Stimulated activated naive CD8-positive, alpha-beta T cell treated with anti-CD3 and anti-CD28 coated beads, Interleukin-15, Interleukin-2, amounts not matched to agents 100 ng/mL and 50 ng/mL, for 24 hours (primary cell): ENCODE results near the gene C20orf204.

Experiments
- H3K27ac Mint-ChIP-seq: one replicate; pipeline ENCODE4 v1.8.0; 2021; ENCODE audit warnings: mild to moderate bottlenecking, mixed read lengths
- H3K27me3 Mint-ChIP-seq: one replicate; pipeline ENCODE4 v1.8.0; 2021; ENCODE audit warnings: mixed read lengths
- H3K36me3 Mint-ChIP-seq: one replicate; pipeline ENCODE4 v1.8.0; 2021; ENCODE audit warnings: low read depth, mixed read lengths
- H3K4me1 Mint-ChIP-seq: one replicate; pipeline ENCODE4 v1.8.0; 2021; ENCODE audit warnings: low read depth, mixed read lengths
- H3K4me3 Mint-ChIP-seq: one replicate; pipeline ENCODE4 v1.8.0; 2021; ENCODE audit warnings: mild to moderate bottlenecking, mixed read lengths
- H3K9me3 Mint-ChIP-seq: one replicate; pipeline ENCODE4 v1.8.0; 2021; ENCODE audit warnings: mixed read lengths

The C20orf204 gene

DNA sequence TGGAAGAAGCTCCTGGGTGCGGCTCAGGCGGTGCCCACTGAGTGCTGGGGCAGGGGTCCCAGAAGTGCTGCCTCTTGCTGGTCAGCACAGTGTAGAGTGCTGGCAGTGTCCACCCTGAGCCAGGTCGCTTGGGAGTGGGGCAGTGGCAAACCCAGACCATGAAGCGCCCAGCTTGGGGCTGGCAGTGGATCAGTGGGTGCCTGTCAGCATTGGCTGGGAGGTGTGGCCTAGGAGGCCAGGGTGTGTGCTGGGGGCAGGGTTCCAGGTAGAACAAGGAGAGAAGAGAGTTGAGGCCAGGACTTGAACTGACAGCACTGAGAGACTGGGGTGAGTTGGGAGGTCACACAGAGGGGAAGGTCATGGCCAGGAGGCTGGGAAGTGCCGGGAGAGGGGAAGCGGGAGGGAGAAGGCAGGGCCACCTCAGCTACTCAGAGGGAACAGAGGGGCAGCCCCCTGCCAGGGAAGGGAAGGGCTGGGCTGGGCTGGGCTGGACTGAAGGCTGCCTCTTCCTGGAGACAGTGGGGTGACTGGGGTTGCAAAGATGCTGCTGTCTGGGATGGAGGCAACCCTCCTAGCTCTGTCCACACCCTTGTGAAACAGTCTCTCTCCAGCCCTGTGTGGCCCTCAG, 31.1 kb downstream of the C20orf204 start:
- Mint-ChIP-seq H3K27me3 (no peaks in the 10 kb centered on the region), H3K9me3 (no peaks in the 10 kb centered on the region), H3K4me3 (no peak overlapping the region), H3K36me3 (no peaks in the 10 kb centered on the region), H3K4me1 (peaks cover 47% of the 10 kb centered on the region), H3K27ac (no peak overlapping the region)

- no peak overlapping the region for H3K27ac Mint-ChIP-seq
- no peaks in the 10 kb centered on the region for H3K36me3 Mint-ChIP-seq
- peaks cover 45% of the 10 kb centered on the region for H3K4me1 Mint-ChIP-seq
- H3K4me3 Mint-ChIP-seq, result no peak overlapping the region
- no peaks in the 10 kb centered on the region for H3K27me3 Mint-ChIP-seq
- H3K9me3 Mint-ChIP-seq, result no peaks in the 10 kb centered on the region
These were observed 31.8 kb downstream of the C20orf204 start for GRCh38 chr20:64067733-64068307.

GRCh38 chr20:64068386-64069208, 32.6 kb downstream of the C20orf204 start:
- no peaks in the 10 kb centered on the region for H3K27me3 Mint-ChIP-seq
- no peaks in the 10 kb centered on the region for H3K36me3 Mint-ChIP-seq
- peaks cover 45% of the 10 kb centered on the region for H3K4me1 Mint-ChIP-seq
- no peaks in the 10 kb centered on the region for H3K9me3 Mint-ChIP-seq
- H3K27ac Mint-ChIP-seq, result no peak overlapping the region
- no peak overlapping the region for H3K4me3 Mint-ChIP-seq

DNA sequence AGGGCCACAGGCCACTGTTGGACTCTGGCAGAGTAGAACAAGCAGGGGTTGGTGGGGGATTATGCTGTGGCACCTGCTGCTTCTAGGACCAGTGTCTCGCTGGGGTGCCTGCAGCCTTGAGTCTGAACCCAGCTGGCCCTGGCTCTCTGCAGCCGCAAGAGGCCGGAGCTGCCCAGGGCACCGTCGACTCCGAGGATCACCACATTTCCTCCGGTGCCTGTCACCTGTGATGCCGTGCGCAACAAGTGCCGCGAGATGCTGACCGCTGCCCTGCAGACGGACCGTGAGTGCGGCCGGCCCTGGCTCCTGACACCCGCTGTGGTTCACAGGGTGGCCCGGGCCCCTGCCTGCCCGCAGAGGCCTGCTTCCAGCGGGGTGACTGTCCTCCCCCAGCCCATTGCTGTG, 33.2 kb downstream of the C20orf204 start:
- no peaks in the 10 kb centered on the region for H3K27me3 Mint-ChIP-seq
- peaks cover 38% of the 10 kb centered on the region for H3K4me1 Mint-ChIP-seq
- H3K9me3 Mint-ChIP-seq, result no peaks in the 10 kb centered on the region
- H3K4me3 Mint-ChIP-seq, result no peak overlapping the region
- H3K27ac Mint-ChIP-seq, result no peak overlapping the region
- H3K36me3 Mint-ChIP-seq, result no peaks in the 10 kb centered on the region

DNA sequence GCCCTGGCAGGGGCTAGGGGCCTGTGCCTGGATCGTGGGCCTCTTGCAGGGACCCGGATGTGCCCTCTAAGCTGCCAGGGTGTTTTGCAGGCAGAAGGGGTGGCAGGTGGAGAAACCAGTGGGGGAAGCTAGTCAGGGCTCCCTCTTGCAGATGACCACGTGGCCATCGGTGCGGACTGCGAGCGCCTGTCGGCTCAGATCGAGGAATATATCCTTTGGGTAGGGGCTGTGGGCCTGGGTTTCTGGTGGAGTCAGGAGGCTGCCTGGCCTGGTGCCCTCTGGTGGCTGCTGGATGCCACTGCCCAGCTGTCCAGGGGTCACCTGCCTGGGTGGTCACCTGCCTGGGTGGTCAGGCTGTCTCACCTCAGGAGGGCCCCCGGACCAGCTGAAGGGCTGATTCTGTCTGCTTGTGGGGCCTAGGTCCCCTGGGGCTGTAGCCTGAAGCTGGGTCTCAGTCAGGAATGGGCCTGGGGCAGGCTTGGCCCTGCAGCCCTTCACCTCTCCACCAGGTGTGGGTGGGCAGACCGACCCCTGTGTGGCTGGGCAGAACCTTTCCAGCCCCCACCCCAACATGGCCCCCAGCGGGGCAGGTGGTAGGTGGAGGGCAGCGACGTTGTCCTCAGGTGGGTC, 33.7 kb downstream of the C20orf204 start:
- no peak overlapping the region for H3K4me3 Mint-ChIP-seq
- H3K4me1 Mint-ChIP-seq, result peaks cover 33% of the 10 kb centered on the region
- no peaks in the 10 kb centered on the region for H3K36me3 Mint-ChIP-seq
- no peaks in the 10 kb centered on the region for H3K27me3 Mint-ChIP-seq
- H3K27ac Mint-ChIP-seq, result no peak overlapping the region
- H3K9me3 Mint-ChIP-seq, result no peaks in the 10 kb centered on the region

GRCh38 chr20:64070244-64070993, 34.4 kb downstream of the C20orf204 start:
- Mint-ChIP-seq H3K36me3 (no peaks in the 10 kb centered on the region), H3K4me1 (peaks cover 26% of the 10 kb centered on the region), H3K27me3 (no peaks in the 10 kb centered on the region), H3K9me3 (no peaks in the 10 kb centered on the region), H3K27ac (no peak overlapping the region), H3K4me3 (no peak overlapping the region)

GRCh38 chr20:64071341-64072332, 35.7 kb downstream of the C20orf204 start:
- H3K9me3 Mint-ChIP-seq, result no peaks in the 10 kb centered on the region
- no peaks in the 10 kb centered on the region for H3K27me3 Mint-ChIP-seq
- peaks cover 14% of the 10 kb centered on the region for H3K4me1 Mint-ChIP-seq

DNA sequence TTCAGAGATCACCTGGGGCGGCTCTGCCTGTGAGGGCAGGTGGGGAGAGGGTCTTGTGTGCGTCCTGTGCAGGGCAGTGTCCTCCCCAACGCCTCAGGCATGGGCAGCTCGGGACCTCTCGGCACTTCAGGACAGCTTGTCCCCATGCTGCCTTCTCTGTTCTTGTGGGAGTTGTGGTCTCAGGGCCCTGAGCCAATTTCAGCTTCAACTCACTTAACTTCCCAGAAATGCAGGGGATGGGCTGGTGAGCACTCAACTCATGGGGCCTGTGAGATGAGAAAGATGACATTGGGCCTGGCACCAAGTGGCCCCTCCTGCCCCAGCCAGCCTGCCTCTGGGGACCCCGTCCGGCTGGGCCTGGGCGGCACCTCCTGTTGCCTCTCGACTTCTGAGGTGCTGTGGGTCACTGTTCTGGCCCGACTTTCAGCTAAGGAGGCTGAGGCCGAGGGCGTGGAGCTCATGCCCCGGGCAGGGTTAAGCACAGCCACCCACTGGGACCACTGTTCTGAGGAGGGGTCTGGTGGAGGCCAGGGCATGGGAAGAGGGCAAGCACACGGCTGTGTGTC, 36.6 kb downstream of the C20orf204 start:
- Mint-ChIP-seq H3K27me3 (no peaks in the 10 kb centered on the region), H3K4me3 (no peak overlapping the region), H3K36me3 (no peaks in the 10 kb centered on the region), H3K9me3 (no peaks in the 10 kb centered on the region), H3K27ac (no peak overlapping the region), H3K4me1 (peaks cover 11% of the 10 kb centered on the region)

More at GRCh38 chr20:64071341-64072332, 35.7 kb downstream of the C20orf204 start:
- no peak overlapping the region for H3K4me3 Mint-ChIP-seq
- no peak overlapping the region for H3K27ac Mint-ChIP-seq
- H3K36me3 Mint-ChIP-seq, result no peaks in the 10 kb centered on the region

GRCh38 chr20:64073476-64074183, 37.6 kb downstream of the C20orf204 start:
- Mint-ChIP-seq H3K4me1 (peaks cover 13% of the 10 kb centered on the region), H3K27me3 (no peaks in the 10 kb centered on the region), H3K4me3 (no peak overlapping the region), H3K27ac (no peak overlapping the region), H3K36me3 (no peaks in the 10 kb centered on the region), H3K9me3 (no peaks in the 10 kb centered on the region)

DNA sequence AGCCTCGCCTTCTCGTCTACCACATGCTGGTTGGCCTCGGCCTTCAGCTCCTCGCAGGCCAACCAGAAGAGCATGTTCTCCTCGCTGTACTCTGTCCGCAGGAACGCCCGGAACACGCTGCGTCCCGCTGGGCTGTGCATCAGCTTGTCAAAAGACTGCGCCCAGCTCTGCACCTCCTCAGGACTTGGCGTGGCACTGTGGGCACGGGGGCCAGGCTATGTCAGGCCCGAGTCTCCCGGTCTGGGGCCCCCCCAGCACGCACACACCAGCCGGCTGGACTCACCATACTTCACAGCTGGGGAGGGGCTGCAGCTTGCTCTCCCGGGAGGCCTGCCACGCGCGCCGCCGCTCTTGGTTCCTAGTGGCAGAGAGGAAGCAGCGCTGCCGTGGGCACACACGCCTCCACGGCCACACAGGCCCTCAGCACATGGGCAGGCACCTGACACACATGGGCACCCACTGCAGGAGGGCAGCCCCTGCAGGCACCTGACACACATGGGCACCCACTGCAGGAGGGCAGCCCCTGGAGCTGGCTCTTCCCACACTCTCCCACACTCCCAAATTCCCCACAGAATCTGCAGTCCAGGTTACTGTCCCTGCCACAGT, 38.3 kb downstream of the C20orf204 start:
- no peaks in the 10 kb centered on the region for H3K9me3 Mint-ChIP-seq
- no peaks in the 10 kb centered on the region for H3K36me3 Mint-ChIP-seq
- no peak overlapping the region for H3K27ac Mint-ChIP-seq
- H3K4me3 Mint-ChIP-seq, result no peak overlapping the region
- H3K4me1 Mint-ChIP-seq, result peaks cover 19% of the 10 kb centered on the region
- no peaks in the 10 kb centered on the region for H3K27me3 Mint-ChIP-seq

DNA sequence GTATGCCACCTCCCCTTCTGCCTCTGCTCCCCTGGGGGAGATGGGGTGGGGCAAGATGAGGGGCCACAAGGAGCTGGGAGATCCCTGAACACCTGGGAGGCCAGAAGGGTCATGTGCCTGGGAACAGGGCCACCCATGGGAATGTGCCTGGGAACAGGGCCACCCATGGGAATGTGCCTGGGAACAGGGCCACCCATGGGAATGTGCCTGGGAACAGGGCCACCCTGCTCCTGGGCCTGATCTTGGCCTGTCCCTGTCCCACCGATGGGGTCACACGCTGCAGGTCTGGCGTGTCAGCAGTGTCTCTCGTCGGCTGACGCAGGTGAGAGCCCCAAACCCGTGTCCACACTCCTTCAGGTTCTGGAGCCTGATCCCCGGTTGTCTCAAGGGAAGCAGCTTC, 39.0 kb downstream of the C20orf204 start:
- Mint-ChIP-seq H3K4me3 (no peak overlapping the region), H3K27ac (no peak overlapping the region), H3K9me3 (no peaks in the 10 kb centered on the region), H3K36me3 (no peaks in the 10 kb centered on the region), H3K4me1 (peaks cover 19% of the 10 kb centered on the region), H3K27me3 (no peaks in the 10 kb centered on the region)

- Mint-ChIP-seq H3K36me3 (no peaks in the 10 kb centered on the region), H3K4me3 (no peak overlapping the region), H3K4me1 (peaks cover 21% of the 10 kb centered on the region), H3K27me3 (no peaks in the 10 kb centered on the region), H3K27ac (no peak overlapping the region), H3K9me3 (no peaks in the 10 kb centered on the region)
These were observed 39.6 kb downstream of the C20orf204 start for GRCh38 chr20:64075556-64075955.
